Activated naive CD4-positive, alpha-beta T cell treated with anti-CD3 and anti-CD28 coated beads for 36 hours (primary cell): ENCODE results near the gene CATSPER4. TPM values are rescaled to one million over a fixed set of nuclear protein-coding genes. Genes with fewer than 3 reads are reported as not detected.
A peak's percentile ranks its signal among the peaks of the same experiment; 100 is the strongest.
"Not testable (repeated sequence)": the region's sequence is repeated elsewhere in the genome, so short reads cannot be mapped to it uniquely, and the experiment has no call there.

Experiments used
- CTCF ChIA-PET: fragments of 350-600 bp; sonication (Branson Sonifier 250); formaldehyde crosslinking; loops from one replicate; lab custom pipeline; 2021; ENCODE audit warnings: antibody characterized with exemption; lab: Charles Lee
- DNase-seq: peaks from one replicate; pipeline ENCODE4 v3.0.0-alpha.2; 2020
- H3K27ac Mint-ChIP-seq: one replicate; pipeline ENCODE4 v1.8.0; 2021; ENCODE audit warnings: mild to moderate bottlenecking, mixed read lengths
- H3K27me3 Mint-ChIP-seq: one replicate; pipeline ENCODE4 v1.8.0; 2021; ENCODE audit warnings: low read depth, mixed read lengths
- H3K36me3 Mint-ChIP-seq: one replicate; pipeline ENCODE4 v1.8.0; 2021; ENCODE audit warnings: low read depth, mixed read lengths
- H3K4me1 Mint-ChIP-seq: one replicate; pipeline ENCODE4 v1.8.0; 2021; ENCODE audit warnings: low read depth, mixed read lengths
- H3K4me3 Mint-ChIP-seq: one replicate; pipeline ENCODE4 v1.8.0; 2021; ENCODE audit warnings: mild to moderate bottlenecking, moderate library complexity, mixed read lengths
- H3K9me3 Mint-ChIP-seq: one replicate; pipeline ENCODE4 v1.8.0; 2021; ENCODE audit warnings: mixed read lengths
- intact Hi-C: fragments of 100-400 bp; cut with micrococcal nuclease; formaldehyde crosslinking; loops from one replicate; pipeline ENCODE4 v1.15.1; 2023
- total RNA-seq, 2 experiments: library from RNA; stranded (reverse); gene quantifications; one replicate each; pipeline ENCODE4 v1.2.3, GENCODE V29; 2021

The CATSPER4 gene
- total RNA-seq, 2 experiments from 2014 or later = not detected

DNA sequence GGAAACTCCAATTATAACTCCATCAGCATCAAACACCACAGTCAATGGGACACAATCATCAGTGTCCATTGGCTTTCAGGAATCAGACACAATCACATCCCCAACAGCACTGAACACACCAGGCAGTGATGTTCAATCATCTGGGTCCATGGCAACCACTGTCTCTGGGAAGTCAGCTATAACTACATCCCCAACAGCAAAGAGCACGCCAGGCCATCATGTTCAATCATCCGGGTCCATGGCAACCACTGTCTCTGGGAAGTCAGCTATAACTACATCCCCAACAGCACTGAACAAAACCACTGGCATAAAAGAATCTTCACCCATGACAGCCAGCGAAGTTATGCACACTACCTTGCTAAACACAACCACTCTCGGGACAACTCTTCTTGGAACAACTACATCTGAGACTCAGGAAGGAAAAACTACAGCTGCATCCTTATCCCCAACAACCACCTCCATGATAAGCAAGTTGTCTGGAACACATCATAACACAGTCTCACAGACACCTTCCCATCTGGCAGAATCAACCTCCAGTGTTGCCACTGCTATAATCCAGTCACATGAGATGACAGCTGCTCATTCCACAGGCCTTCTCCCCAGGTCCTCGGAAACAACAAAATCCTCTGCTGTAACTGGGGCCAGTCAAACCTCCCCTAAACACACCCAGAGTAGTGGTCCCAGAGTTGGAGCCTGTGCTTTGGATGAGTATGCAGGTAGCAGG lies 19.9 kb downstream of the CATSPER4 start:
- intact Hi-C loops = no loop called here
- no peaks in the 10 kb centered on the region for H3K4me1 Mint-ChIP-seq
- H3K4me3 Mint-ChIP-seq = no peak overlapping the region
- no peak for DNase-seq
- no peaks in the 10 kb centered on the region for H3K9me3 Mint-ChIP-seq
- H3K36me3 Mint-ChIP-seq = no peaks in the 10 kb centered on the region
- H3K27ac Mint-ChIP-seq = no peak overlapping the region
- H3K27me3 Mint-ChIP-seq = no peaks in the 10 kb centered on the region
- CTCF ChIA-PET = interaction anchor here (0.7 kb wide), 1 partner anchor 196 kb away, joined by 6 read pairs; no protein-coding TSS in a partner anchor

DNA sequence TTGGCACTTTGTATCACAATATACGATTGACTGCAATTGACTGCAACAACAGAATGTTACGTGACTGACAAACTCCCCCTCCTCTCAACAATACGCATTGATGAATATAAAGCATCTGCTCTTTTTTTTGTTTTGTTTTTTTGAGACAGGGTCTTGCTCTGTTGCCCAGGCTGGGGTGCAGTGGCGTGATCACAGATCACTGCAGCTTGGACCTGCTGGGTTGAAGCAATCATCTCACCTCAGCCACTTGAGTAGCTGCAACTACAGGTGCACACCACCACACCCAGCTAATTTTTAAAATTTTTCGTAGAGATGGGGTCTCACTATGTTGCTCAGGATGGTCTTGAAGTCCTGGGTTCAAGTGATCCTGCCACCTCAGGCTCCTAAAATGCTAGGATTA lies 22.3 kb downstream of the CATSPER4 start:
- H3K27me3 Mint-ChIP-seq = no peaks in the 10 kb centered on the region
- intact Hi-C loops = no loop called here
- no peak overlapping the region for H3K4me3 Mint-ChIP-seq
- CTCF ChIA-PET = interaction anchor here (0.8 to 1.0 kb wide), 2 partner anchors 9 to 150 kb away, joined by 3 to 4 read pairs; no protein-coding TSS in a partner anchor
- H3K9me3 Mint-ChIP-seq = no peaks in the 10 kb centered on the region
- H3K36me3 Mint-ChIP-seq = no peaks in the 10 kb centered on the region
- H3K4me1 Mint-ChIP-seq = no peaks in the 10 kb centered on the region
- DNase-seq = no peak
- H3K27ac Mint-ChIP-seq = no peak overlapping the region

DNA sequence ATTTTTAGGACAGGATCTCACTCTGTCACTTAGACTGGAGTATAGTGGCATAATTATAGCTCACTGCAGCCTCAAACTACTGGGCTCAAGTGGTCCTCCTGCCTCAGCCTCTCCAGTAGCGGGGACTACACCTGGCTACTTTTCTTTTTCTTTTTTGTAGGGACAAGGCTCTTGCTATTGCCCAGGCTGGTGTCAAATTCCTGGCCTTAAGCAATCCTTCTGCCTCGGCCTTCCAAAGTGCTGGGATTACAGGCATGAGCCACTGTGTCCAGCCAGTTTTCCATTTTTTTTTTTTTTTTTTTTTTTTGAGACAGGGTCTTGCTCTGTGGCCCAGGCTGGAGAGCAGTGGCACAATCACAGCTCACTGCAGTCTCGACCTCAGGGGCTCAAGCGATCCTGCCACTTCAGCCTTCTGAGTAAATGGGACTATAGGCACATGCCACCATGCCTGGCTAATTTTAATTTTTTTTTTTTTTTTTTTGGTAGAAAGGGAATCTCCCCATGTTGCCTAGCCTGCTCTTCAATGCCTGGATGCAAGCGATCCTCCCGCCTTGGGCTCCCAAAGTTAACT lies 23.0 kb downstream of the CATSPER4 start:
- intact Hi-C loops = no loop called here

DNA sequence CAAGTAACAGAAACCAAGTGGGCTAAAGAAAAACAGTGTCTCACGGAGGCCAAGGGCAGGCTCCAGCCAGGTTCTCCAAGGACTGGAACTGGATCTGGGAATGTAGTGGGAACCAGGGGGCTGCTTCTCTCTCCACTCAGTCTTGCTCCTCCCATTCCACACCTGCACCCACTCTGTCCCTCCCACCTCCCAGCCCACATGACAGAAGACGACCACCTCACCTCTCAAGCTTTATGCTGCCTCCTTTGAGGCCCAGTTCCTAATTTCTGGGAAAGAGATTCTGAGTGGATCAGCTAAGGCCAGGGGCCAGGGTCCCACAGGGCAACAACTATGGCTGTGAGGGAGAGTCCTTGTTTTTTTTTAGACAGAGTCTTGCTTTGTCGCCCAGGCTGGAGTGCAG lies 24.8 kb downstream of the CATSPER4 start:
- no peak overlapping the region for H3K4me3 Mint-ChIP-seq
- H3K36me3 Mint-ChIP-seq = no peaks in the 10 kb centered on the region
- DNase-seq = no peak
- no peaks in the 10 kb centered on the region for H3K9me3 Mint-ChIP-seq
- no peaks in the 10 kb centered on the region for H3K27me3 Mint-ChIP-seq
- H3K27ac Mint-ChIP-seq = no peak overlapping the region
- intact Hi-C loops = no loop called here
- CTCF ChIA-PET = interaction anchor here (1.7 kb wide), 1 partner anchor 17 kb away, joined by 4 read pairs; no protein-coding TSS in a partner anchor
- no peaks in the 10 kb centered on the region for H3K4me1 Mint-ChIP-seq

More for the DNA sequence above, 23.0 kb downstream of the CATSPER4 start:
- H3K27ac Mint-ChIP-seq = no peak overlapping the region
- no peak overlapping the region for H3K4me3 Mint-ChIP-seq
- no peaks in the 10 kb centered on the region for H3K27me3 Mint-ChIP-seq
- H3K4me1 Mint-ChIP-seq = no peaks in the 10 kb centered on the region
- CTCF ChIA-PET = interaction anchor here (0.8 kb wide), 1 partner anchor 149 kb away, joined by 3 read pairs; no protein-coding TSS in a partner anchor
- no peaks in the 10 kb centered on the region for H3K9me3 Mint-ChIP-seq
- no peaks in the 10 kb centered on the region for H3K36me3 Mint-ChIP-seq
- DNase-seq = no peak

DNA sequence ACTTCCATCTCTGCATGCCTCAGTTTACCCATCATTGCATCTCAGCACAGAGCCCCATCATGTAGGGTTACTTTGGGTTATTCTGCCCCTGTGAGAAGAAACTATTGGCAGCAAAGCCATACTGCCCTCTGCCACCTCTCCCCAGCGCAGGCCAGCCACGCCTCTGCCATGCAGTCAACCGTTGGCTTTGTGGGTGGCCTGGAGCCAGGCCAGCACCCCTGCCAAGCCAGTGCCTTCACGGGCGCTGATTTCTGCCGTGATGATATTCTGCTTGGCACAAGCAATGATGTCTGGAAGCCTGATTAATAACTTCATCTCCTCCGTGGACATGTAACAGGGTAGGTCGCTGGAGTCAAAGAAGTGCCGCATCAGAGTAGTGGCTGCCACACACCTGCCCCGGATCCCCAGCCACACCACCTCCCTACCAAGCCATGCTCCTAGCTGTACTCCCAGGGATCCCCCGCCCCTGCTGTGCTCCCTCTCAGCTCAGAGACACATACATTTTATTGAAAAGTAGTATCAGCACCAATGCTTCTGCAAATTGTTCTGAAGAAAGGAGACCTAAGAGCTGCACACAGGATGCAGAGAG lies 28.6 kb downstream of the CATSPER4 start:
- no peaks in the 10 kb centered on the region for H3K36me3 Mint-ChIP-seq
- H3K9me3 Mint-ChIP-seq = no peaks in the 10 kb centered on the region
- no peak for DNase-seq
- intact Hi-C loops = no loop called here
- no peak overlapping the region for H3K27ac Mint-ChIP-seq
- H3K4me3 Mint-ChIP-seq = no peak overlapping the region
- CTCF ChIA-PET = no interaction called here
- H3K4me1 Mint-ChIP-seq = no peaks in the 10 kb centered on the region
- H3K27me3 Mint-ChIP-seq = no peaks in the 10 kb centered on the region

DNA sequence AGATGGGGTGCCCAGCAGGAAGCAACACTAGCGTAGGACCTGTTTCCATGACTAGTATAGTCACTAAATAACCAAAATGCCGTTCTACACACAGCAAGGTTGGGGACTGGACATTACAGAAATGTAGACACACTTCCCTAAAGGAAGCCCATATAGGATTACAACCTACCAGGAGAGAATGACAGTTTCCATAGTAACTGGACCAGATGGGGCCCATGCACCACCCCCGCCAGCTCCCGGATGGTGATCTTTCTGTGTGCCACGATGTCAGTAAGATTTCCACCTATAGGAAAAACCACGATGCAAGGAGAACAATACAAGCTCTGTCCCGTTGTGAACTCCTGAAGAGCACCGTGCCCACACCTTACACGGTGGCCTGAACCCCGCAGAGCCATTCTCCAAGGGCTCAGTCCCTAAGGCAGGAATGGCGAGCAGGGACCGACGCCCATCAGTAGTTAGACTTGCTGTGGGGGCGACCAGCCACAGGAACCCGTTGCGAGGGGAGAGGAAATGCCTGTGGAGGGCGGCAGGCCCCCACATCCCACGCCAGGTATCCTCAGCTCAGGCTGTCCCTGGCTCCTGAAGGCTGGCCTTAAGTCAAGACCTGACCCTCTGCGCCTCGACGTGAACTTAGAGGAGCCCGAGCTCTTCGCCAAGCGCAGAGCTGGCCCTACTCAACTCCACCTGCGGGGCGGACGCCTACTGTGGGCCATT lies 30.0 kb downstream of the CATSPER4 start:
- intact Hi-C loops = no loop called here
- H3K36me3 Mint-ChIP-seq = no peaks in the 10 kb centered on the region
- H3K9me3 Mint-ChIP-seq = no peaks in the 10 kb centered on the region
- CTCF ChIA-PET = interaction anchor here (0.6 to 1.5 kb wide), 4 partner anchors 14 to 197 kb away, joined by 3 to 9 read pairs (median 4); partner anchors contain the start of genes CEP85 and ZNF593
- H3K4me1 Mint-ChIP-seq = peaks cover 8% of the 10 kb centered on the region
- no peak for DNase-seq
- no peak overlapping the region for H3K27ac Mint-ChIP-seq
- peaks cover 8% of the 10 kb centered on the region for H3K27me3 Mint-ChIP-seq
- H3K4me3 Mint-ChIP-seq = no peak overlapping the region

DNA sequence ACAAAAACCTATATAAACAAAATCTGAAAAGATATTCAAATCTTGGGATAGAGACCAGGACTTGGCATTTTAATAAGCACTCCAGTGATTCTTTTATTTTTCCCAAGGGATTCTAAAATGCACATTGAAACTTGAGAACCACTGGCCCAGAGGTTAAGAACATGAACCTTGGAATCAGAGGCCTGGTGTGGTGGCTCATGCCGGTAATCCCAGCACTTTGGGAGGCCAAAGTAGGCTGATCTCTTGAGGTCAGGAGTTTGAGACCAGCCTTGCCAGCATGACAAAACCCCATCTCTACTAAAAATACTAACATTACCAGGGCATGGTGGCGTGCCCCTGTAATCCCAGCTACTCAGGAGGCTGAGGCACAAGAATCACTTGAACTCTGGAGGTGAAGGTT lies 30.7 kb downstream of the CATSPER4 start:
- Mint-ChIP-seq H3K4me1 (peaks cover 14% of the 10 kb centered on the region), H3K4me3 (no peak overlapping the region), H3K27ac (no peak overlapping the region), H3K27me3 (peaks cover 14% of the 10 kb centered on the region), H3K9me3 (no peaks in the 10 kb centered on the region), H3K36me3 (no peaks in the 10 kb centered on the region)
- CTCF ChIA-PET = interaction anchor here (0.7 to 1.5 kb wide), 3 partner anchors 13 to 177 kb away, joined by 3 to 9 read pairs (median 5); partner anchors contain the start of gene CEP85
- intact Hi-C loops = no loop called here
- no peak for DNase-seq

DNA sequence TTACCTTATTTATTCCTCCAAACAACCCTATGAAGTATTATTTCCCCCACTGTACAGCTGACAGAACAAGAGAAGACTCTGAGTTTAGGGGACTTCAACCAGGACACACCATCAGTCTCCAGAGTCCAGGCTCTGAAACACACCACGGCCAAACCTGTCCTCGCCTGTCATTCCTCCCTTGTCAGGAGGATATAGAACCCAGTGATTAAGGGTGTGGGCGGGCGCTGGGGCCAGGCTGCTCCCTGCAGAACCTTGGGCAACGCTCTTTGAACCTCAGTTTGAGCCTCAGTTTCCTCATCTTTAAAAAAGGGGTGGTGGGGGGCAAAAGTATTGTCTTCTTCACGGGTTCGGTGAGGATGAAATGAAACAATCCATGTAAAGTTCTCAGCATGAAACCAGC lies 34.2 kb downstream of the CATSPER4 start:
- H3K4me3 Mint-ChIP-seq = no peak overlapping the region
- peaks cover 18% of the 10 kb centered on the region for H3K27me3 Mint-ChIP-seq
- H3K36me3 Mint-ChIP-seq = no peaks in the 10 kb centered on the region
- H3K27ac Mint-ChIP-seq = no peak overlapping the region
- CTCF ChIA-PET = no interaction called here
- H3K9me3 Mint-ChIP-seq = no peaks in the 10 kb centered on the region
- intact Hi-C loops = no loop called here
- peaks cover 14% of the 10 kb centered on the region for H3K4me1 Mint-ChIP-seq
- DNase-seq = no peak

DNA sequence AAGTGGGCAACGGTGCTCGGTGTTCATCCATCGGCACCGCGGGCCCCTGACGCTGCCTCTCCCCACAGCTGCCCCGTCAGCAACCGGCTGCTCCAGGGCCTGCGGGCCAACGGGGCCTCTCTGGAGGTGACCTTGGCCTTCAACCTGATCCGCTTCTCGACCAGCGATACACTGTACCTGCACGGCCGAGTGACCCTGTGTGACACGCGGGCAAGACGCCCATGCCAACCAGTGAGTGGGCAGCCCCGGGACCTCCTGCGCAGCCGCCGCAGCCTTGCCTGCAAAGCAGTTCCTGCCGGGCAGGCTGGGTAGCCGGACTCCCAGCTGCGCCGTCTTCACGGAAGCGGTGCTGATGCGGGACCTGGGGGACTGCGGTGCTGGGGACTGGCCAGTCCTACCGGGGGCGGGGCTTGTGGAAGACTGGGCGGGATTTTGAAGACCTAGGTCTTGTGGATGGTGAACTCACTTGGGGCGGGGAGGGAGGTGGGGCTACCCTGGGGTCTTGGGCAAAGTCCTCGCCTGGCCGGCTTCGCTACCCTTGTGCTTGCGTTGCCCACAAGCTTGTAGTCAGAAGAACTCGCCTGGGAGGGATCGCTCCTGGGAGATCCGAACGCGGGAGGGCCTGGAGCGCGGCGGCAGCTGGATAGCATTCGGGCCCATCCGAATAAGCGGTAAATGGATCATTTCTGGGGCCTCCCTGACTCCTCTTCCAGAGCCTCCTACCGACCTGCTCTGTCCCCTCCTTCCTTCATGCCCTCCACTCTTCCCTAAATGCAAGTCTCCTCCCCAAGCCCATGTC lies 34.8 kb downstream of the CATSPER4 start:
- peak; percentile 72 for DNase-seq
- Mint-ChIP-seq H3K4me3 (peak overlapping the region; percentile 64), H3K27ac (no peak overlapping the region), H3K9me3 (no peaks in the 10 kb centered on the region), H3K36me3 (no peaks in the 10 kb centered on the region), H3K27me3 (peaks cover 18% of the 10 kb centered on the region), H3K4me1 (peaks cover 14% of the 10 kb centered on the region)
- intact Hi-C loops = no loop called here
- CTCF ChIA-PET = no interaction called here

DNA sequence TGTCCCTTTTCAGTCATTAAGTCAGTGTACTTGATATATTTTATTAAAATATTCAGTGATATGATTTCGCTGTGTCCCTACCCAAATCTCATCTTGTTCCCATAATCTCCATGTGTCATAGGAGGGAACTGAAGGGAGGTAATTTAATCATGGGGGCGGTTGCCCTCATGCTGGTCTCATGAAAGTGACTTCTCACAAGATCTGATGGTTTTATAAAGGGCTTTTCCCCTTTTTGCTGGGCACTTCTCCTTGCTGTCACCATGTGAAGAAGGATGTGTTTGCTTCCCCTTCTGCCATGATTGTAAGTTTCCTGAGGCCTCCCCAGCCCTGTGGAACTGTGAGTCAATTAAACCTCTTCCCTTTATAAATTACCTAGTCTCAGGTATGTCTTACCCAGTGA lies 40.3 kb downstream of the CATSPER4 start:
- CTCF ChIA-PET = interaction anchor here (2.0 to 4.5 kb wide), 2 partner anchors 61 kb away, joined by 8 to 31 read pairs; partner anchors contain the start of genes C1orf232 and ZNF593

DNA sequence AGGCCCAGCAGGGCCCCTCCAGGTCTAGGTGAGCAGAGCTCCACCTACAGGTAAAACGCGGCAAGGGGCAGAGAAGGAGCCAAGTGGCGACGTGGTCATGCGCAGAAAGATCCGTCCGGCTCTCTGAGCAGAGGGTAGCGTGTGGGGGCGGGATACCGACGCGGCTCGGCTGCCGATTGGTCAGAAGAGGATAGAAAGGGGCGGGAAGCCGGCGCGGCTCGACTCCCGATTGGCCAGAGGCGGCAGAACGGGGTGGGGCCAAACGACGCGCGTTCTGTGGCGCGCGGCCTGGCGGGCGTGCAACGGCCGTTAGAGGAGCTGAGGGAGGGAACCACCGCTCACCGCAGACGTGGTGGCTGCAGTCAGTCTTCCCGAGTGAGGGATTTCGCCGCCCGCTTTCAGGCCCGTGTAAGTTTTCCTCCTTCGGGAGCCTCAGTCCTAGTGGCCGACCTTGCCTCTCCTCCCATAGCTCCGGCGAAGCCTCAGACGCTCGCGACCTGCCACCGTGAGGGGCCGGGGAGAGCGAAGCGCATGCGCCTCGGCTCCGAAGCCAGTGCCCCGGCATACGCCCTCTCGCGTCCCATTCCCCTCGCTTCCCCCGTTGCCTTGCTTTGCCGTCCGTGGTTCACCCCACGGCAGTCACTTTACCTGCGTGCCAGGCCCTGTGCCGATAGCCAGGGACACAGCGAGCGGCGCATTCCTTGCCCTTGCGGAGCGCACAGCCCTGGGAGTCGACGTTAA lies 43.7 kb downstream of the CATSPER4 start, which contains the start of gene CEP85:
CEP85 (plus strand) TSS at position 298 of the 741 bp plus-strand sequence. CDS start 5,584 bp downstream, outside the sequence.
- intact Hi-C loops = loop anchor here (1.0 to 2.0 kb wide), 7 partner anchors 41 to 199 kb away; partner anchors contain the start of genes CATSPER4, PDIK1L and ZNF593
- Mint-ChIP-seq H3K27me3 (no peaks in the 10 kb centered on the region), H3K27ac (peak within 1 kb of the TSS; percentile 90), H3K4me1 (peaks cover 31% of the 10 kb centered on the region), H3K4me3 (peak within 1 kb of the TSS; percentile 94), H3K36me3 (peaks cover 16% of the 10 kb centered on the region), H3K9me3 (no peaks in the 10 kb centered on the region)
- CTCF ChIA-PET = interaction anchor here (0.5 to 4.5 kb wide), 48 partner anchors 10 to 319 kb away, joined by 3 to 31 read pairs (median 4); partner anchors contain the start of genes C1orf232, CATSPER4, CNKSR1 and SH3BGRL3
- DNase-seq = peak; percentile 99

More for the DNA sequence above, 40.3 kb downstream of the CATSPER4 start:
- intact Hi-C loops, DNase-seq, H3K27me3 Mint-ChIP-seq, H3K9me3 Mint-ChIP-seq, H3K27ac Mint-ChIP-seq, H3K36me3 Mint-ChIP-seq, H3K4me3 Mint-ChIP-seq: not testable (repeated sequence)
- H3K4me1 Mint-ChIP-seq = peaks cover 12% of the 10 kb centered on the region
